HG02852 (cell line): ENCODE results near the gene RAP1GAP.

Experiments used
- ATAC-seq: cut with Tn5 transposase; IDR thresholded peaks from one replicate; pipeline ENCODE4 v1.9.1; 2021; ENCODE audit warnings: mild to moderate bottlenecking, moderate library complexity; ENCODE audit not compliant: unreplicated experiment

Gene RAP1GAP

DNA sequence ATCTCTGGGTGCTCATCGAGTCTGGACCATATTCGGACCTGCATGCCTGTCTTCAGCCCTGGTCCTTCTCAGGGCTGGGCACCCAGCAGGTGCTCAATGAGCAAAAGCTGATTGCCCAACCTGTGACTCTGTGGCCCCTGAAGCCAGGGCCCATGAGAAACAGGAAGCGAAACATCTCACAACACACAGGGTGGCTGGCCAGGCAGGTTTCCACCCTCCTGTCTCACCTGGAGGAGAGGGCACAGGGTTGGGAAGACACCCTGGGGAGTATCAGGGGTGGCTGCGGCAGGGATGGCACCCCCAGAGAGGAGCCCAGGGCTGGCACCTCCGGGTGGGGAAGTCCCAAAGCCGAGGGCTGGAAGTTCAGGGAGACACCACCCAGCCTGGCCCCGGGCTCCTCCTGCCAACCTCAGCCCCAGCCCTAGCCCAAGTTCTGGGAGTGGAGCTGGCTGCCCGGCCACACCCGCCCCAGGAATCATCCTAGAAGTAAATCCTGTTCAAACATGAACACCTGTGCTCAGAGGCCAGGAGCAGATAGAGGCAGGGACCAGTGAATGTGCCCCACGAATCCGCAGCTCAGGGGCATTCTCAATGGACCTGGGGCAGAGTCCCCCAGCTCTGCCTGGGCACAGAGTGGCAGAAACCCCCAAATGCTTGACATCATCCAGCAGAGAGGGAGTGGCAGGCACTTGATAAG is 54.6 kb downstream of the RAP1GAP start:
- no peak for ATAC-seq

DNA sequence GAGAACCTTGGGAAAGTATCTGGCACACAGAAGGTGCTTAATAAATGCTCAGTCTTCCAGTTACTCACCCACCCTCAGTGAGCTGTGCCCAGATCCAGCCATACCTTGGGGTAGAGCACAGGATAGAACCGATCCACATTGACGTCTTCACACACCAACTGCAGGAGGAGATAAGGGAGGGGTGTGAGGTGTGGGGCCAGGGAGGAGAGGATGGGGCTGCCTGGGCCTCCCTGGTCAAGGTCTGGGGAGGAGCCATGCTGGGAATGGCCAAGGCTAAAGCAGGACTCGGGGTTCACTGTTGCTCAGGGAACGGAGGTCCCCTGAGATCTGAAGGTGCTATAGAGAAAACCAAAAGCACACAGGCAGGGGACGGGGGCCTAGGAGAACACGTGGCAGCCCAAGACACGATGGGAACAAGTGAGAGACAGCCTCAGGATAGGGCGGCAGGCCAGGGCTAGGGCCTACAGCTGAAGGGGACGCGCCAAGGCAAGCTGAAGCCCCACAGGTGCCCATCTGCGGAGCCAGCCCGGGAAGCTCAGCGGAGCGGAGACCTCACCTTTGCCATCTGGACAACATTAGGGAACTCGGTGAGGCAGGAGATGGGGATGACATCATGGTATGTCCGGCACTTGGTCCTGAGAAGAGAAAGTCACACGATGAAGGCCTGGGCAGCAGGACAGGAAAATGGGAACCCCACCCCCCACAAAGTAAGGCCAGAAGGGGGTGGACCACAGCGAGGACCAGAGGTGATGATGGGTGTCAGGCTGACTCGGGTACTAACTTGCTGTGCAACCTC is 55.9 kb downstream of the RAP1GAP start:
- ATAC-seq, result no peak

- ATAC-seq, result no peak
Measured at GRCh38 chr1:21612057-21612456, 57.1 kb downstream of the RAP1GAP start.

- no peak for ATAC-seq
Measured at GRCh38 chr1:21610989-21611785, 58.0 kb downstream of the RAP1GAP start.

- no peak for ATAC-seq
Measured at GRCh38 chr1:21610027-21610426, 59.1 kb downstream of the RAP1GAP start.

DNA sequence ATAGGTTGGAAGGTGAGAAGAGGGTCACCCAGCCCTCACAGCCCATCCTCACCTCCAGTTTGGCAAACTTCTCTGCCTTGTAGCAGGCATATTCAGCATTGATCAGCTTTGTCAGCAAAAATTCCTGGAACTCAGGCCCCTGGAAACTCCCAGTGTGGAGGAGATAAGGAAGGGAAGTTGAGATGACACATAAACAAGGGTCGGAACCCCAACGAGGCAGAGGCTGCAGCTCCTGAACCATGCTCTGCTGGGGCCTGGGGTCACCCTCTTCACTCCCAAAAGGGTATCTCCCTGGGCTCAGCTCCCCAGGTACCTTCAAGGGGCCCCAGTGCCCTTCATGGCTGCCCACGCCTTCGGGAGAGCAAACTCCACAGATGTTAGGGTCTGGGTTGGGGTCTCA is 60.4 kb downstream of the RAP1GAP start:
- ATAC-seq, result no peak

- no peak for ATAC-seq
Measured at GRCh38 chr1:21607549-21608529, 61.3 kb downstream of the RAP1GAP start.

DNA sequence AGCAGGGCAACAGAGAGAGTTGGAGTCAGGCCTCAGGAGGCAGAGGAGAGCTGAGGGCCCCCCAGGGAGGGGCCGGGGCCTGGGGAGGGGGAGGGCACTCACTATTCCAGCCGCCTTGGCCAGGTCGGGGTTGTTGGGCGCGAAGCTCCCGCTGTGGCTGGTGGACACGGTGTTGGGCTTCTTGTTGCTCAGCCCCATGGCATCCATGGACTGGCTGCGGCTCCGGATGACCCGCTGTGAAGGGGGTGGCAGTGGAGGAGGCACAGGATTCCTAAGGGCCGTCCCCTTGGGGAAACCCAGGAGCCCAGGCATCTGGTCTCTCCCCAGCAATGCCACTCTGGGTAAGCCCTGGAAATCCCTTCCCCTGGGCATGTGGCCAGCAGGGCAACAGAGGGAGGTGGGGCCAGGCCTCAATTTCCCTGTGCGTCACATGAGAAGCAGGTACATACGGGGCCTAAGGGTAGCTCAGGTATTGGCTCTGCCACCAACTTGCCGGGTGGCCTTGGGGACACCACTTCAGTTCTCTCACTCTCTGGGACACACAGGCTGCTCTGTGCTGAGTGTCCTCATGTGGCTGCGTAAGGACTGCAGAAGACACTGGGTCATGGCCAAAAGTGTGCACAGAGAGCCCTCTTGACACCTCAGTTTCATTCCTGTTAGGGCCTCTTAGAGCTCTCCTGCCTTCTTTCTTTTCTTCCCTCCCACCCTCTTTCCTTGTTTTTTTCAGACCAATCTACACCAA is 63.0 kb downstream of the RAP1GAP start:
- ATAC-seq, result no peak

GRCh38 chr1:21605012-21605715 is 64.0 kb downstream of the RAP1GAP start:
- ATAC-seq, result no peak

- no peak for ATAC-seq
Measured at GRCh38 chr1:21604208-21604957, 64.8 kb downstream of the RAP1GAP start.

DNA sequence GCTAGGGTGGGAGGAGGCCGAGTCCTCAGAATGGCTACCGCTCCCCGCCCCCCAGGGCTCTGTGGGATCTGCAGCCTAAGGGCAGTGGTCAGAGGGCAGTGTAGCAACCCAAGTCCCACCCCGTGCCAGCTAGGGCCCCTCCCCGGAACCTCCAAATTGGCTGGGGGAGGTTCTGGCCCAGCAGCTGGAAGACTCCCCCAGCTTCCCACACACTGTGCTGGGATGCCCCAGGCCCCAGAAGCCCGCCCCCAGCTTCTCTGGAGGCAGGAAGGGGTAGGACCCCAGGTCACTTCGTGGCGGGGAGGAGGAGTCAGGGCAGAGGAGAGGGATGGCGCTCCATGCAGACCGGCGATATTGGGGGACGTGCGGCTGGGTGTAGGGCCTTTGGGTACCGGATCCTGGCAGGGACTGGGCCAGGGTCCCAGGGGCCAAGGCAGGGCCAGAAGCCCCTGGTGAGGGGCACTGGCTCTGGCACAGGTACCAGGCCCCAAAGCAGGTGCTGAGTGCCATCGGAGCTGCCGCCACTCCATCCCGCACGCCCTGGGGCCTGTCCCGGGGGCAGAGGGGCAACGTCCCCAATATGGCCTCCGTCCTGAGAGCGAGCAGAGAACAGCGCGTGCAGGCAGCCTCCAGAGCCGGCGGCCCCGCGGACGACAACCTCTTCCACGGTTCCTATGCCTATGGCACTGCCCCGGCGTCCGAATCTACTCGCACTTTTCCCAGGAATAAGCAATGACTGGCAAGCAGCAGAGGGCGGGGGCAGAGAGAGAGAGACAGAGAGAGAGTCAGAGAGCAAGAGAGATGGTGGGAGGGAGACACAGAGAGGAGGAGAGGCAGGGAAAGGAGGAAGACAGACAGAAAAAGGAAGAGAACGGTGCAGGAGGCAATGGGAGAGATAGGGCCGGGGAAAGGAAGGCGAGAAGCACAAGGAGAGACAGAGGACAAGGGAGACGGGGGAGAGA is 65.7 kb downstream of the RAP1GAP start:
- ATAC-seq, result no peak

- ATAC-seq, result no peak
Measured at GRCh38 chr1:21601278-21602048, 67.7 kb downstream of the RAP1GAP start.

DNA sequence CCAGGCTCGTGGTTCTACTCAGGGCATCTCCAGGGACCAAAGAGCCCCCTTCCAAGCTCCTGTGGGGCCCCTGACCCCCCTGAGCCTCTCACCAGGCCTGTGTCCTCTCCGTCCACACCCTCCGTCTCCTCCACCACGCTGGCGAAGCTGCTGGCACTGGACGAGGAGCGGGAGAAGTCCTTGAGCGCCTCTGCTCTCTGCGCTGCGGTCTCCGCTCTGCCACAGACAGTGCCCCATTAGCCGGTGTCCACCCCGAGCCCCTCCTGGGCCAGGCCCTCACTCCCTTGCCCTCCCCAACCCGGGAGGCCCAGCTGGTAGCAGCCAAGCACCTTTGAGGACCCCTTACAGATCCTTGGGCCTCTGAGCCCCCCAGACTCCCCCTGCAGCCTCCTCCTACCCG is 69.8 kb downstream of the RAP1GAP start:
- no peak for ATAC-seq

GRCh38 chr1:21598904-21599303 is 70.3 kb downstream of the RAP1GAP start:
- no peak for ATAC-seq

DNA sequence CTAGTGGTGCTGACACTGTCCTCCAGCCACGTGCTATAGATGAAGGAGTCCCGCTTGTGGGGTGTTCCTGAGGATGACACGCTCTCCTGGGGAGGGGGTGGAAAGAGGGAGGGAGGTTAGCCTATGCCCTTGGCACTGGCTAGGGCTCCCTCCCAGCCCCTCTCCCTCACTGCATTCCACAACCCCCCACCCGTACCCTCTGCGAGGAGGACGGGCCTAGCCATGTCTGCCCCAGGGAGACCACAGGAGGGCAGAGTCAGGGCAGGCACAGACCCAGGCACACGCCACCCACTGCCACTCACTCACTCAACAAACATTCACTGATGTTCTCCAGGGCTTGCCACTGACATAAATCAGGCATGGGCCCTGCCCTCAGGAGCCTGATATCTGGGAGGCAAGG is 70.7 kb downstream of the RAP1GAP start:
- no peak for ATAC-seq

DNA sequence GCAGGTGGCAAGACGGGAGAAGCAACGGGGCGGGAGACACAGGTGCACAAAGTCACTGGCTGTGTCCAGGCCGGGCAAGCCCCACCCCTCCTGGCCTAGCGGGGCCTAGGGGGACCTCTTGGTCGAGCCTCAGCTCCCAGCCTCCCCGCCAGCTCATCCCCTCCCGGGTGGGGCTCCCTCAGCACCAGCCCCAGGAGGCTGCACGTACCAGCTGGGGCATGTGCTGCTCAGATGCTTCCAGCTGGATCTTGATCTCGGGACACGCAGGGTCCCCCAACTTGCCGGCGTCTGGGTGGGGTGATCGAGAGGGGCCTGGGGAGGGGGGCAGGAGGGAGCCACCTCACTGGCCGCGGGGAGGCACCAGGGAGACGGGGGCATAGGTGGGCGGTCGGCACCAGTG is 71.4 kb downstream of the RAP1GAP start:
- ATAC-seq, result no peak

DNA sequence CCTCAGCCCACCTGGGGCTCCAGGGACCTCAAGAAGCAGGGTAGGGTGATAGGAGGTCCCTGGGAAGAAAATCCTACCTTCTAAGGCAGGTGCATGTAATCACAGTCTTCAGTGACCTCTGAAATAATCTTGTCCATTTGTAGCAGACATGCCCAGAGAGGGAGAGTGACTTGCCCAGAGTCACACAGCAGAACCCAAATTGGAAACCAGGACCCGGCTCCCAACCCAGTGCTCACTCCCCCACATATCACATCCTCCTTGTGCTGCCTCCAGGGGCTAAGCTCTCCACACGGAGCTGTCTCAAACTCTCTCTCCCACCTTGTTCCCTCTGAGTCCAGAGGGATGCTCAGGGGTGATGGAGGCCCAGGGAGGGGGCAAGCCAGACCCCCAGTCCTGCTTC is 72.5 kb downstream of the RAP1GAP start:
- ATAC-seq, result no peak
